Measurements from ENCODE around the gene JAG1.

Gene JAG1

GRCh38 chr20:10651227-10651990, 22.4 kb downstream of the JAG1 start:
- DNase-seq = no peak

GRCh38 chr20:10649797-10650160, 24.0 kb downstream of the JAG1 start:
- no peak for DNase-seq

- no peak for DNase-seq
These were observed 24.6 kb downstream of the JAG1 start for GRCh38 chr20:10649080-10649796.

- DNase-seq = no peak
These were observed 25.1 kb downstream of the JAG1 start for GRCh38 chr20:10648651-10649050.

- no peak for DNase-seq
These were observed 25.9 kb downstream of the JAG1 start for GRCh38 chr20:10647909-10648308.

- no peak for DNase-seq
These were observed 26.3 kb downstream of the JAG1 start for GRCh38 chr20:10647471-10647870.

GRCh38 chr20:10646886-10647420, 26.8 kb downstream of the JAG1 start:
- DNase-seq = no peak

GRCh38 chr20:10646006-10646405, 27.8 kb downstream of the JAG1 start:
- no peak for DNase-seq

GRCh38 chr20:10645205-10645570, 28.6 kb downstream of the JAG1 start:
- DNase-seq = no peak

- no peak for DNase-seq
These were observed 29.2 kb downstream of the JAG1 start for GRCh38 chr20:10644458-10645204.

GRCh38 chr20:10643560-10643873, 30.3 kb downstream of the JAG1 start:
- no peak for DNase-seq

GRCh38 chr20:10642856-10643559, 30.8 kb downstream of the JAG1 start:
- DNase-seq = no peak

- no peak for DNase-seq
These were observed 31.9 kb downstream of the JAG1 start for GRCh38 chr20:10641893-10642292.

- DNase-seq = no peak
These were observed 32.3 kb downstream of the JAG1 start for GRCh38 chr20:10641467-10641866.

GRCh38 chr20:10640897-10641296, 32.9 kb downstream of the JAG1 start:
- no peak for DNase-seq

- no peak for DNase-seq
These were observed 33.9 kb downstream of the JAG1 start for GRCh38 chr20:10639737-10640556.

- no peak for DNase-seq
These were observed 34.6 kb downstream of the JAG1 start for GRCh38 chr20:10639077-10639736.

GRCh38 chr20:10637563-10637962, 36.2 kb downstream of the JAG1 start:
- no peak for DNase-seq

GRCh38 chr20:10637031-10637559, 36.7 kb downstream of the JAG1 start:
- DNase-seq = no peak

GRCh38 chr20:10636326-10636818, 37.4 kb downstream of the JAG1 start:
- DNase-seq = no peak
